Osteocyte (in vitro differentiated cells): ENCODE measurements around the gene PTPN23. TPM values are rescaled to one million over a fixed set of nuclear protein-coding genes. Genes with fewer than 3 reads are reported as not detected.
A peak's percentile ranks its signal among the peaks of the same experiment; 100 is the strongest.

Experiments
- DNase-seq: peaks from one replicate; pipeline ENCODE4 v3.0.0; 2021; ENCODE audit warnings: mixed read lengths; ENCODE audit not compliant: unreplicated experiment; ENCODE audit errors: extremely low spot score
- H3K27ac Mint-ChIP-seq: one replicate; pipeline ENCODE4 v1.8.0; 2021; ENCODE audit warnings: mild to moderate bottlenecking, mixed read lengths; ENCODE audit not compliant: unreplicated experiment
- H3K27me3 Mint-ChIP-seq: one replicate; pipeline ENCODE4 v1.8.0; 2021; ENCODE audit warnings: mixed read lengths; ENCODE audit not compliant: unreplicated experiment
- H3K36me3 Mint-ChIP-seq: one replicate; pipeline ENCODE4 v1.8.0; 2021; ENCODE audit warnings: mixed read lengths; ENCODE audit not compliant: unreplicated experiment
- H3K4me1 Mint-ChIP-seq: one replicate; pipeline ENCODE4 v1.8.0; 2021; ENCODE audit warnings: mixed read lengths; ENCODE audit not compliant: unreplicated experiment
- H3K4me3 Mint-ChIP-seq: one replicate; pipeline ENCODE4 v1.8.0; 2021; ENCODE audit warnings: mild to moderate bottlenecking, moderate library complexity, mixed read lengths; ENCODE audit not compliant: unreplicated experiment
- H3K9me3 Mint-ChIP-seq: one replicate; pipeline ENCODE4 v1.8.0; 2021; ENCODE audit warnings: mixed read lengths; ENCODE audit not compliant: unreplicated experiment
- long read RNA-seq: library from polyadenylated mRNA; unstranded; transcript quantifications from one replicate; pipeline ENCODE4 v2.0.0, GENCODE V29; 2021
- total RNA-seq: library from RNA; stranded (reverse); gene quantifications from 2 replicates; pipeline ENCODE4 v1.2.1, GENCODE V29; 2021
- TF ChIP-seq, protein P1 (sequence below): fragments of 200-600 bp; sonication (generic); IDR thresholded peaks from 2 replicates; pipeline ENCODE4 v1.5.0; 2021; ENCODE audit warnings: antibody characterized with exemption, mild to moderate bottlenecking, moderate library complexity

PTPN23 gene, protein sequence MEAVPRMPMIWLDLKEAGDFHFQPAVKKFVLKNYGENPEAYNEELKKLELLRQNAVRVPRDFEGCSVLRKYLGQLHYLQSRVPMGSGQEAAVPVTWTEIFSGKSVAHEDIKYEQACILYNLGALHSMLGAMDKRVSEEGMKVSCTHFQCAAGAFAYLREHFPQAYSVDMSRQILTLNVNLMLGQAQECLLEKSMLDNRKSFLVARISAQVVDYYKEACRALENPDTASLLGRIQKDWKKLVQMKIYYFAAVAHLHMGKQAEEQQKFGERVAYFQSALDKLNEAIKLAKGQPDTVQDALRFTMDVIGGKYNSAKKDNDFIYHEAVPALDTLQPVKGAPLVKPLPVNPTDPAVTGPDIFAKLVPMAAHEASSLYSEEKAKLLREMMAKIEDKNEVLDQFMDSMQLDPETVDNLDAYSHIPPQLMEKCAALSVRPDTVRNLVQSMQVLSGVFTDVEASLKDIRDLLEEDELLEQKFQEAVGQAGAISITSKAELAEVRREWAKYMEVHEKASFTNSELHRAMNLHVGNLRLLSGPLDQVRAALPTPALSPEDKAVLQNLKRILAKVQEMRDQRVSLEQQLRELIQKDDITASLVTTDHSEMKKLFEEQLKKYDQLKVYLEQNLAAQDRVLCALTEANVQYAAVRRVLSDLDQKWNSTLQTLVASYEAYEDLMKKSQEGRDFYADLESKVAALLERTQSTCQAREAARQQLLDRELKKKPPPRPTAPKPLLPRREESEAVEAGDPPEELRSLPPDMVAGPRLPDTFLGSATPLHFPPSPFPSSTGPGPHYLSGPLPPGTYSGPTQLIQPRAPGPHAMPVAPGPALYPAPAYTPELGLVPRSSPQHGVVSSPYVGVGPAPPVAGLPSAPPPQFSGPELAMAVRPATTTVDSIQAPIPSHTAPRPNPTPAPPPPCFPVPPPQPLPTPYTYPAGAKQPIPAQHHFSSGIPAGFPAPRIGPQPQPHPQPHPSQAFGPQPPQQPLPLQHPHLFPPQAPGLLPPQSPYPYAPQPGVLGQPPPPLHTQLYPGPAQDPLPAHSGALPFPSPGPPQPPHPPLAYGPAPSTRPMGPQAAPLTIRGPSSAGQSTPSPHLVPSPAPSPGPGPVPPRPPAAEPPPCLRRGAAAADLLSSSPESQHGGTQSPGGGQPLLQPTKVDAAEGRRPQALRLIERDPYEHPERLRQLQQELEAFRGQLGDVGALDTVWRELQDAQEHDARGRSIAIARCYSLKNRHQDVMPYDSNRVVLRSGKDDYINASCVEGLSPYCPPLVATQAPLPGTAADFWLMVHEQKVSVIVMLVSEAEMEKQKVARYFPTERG (N-terminal part only)
- 57.7 and 60.8 TPM in 2 replicates for total RNA-seq
- long read RNA-seq = 0 reads

DNA sequence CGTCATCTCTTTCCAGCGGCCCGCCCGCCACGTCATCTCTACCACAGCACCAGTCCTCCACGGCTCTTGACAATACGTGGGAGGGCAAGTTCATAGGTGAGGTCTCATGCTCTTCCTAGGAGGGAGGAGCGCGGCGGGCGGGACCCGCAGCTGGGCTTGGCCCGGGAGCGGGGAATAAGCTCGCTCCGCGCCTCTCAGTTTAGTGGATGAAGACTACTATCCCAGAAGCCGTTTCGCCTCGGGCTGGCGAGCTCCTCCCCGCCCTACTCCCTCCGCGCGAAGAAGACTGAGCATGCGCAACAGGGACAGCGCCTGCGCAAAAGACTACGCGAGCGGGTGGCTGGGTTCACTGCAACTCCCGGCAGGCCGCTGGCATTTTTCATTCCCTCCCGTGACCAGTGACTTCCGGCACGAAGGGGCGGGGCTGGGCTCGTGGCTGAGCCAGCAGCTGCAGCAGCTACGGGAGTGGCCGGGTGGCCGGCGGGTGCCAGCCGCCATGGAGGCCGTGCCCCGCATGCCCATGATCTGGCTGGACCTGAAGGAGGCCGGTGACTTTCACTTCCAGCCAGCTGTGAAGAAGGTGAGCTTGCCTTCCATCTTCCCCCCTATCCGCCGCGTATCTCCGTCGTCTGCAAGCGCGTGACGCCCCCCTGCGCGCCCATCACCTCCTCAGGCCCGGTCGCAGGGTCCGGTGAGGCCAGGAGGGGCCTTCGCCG lies at the start of gene PTPN23:
TSS of gene PTPN23 (plus strand) at position 421 of the 716 bp plus-strand sequence. CDS start at position 497, 76 bp downstream.
- Mint-ChIP-seq H3K27ac (peak within 1 kb of the TSS; percentile 100), H3K9me3 (no peaks in the 10 kb centered on the region), H3K4me1 (peaks cover 37% of the 10 kb centered on the region), H3K36me3 (peaks cover 9% of the 10 kb centered on the region), H3K27me3 (no peaks in the 10 kb centered on the region), H3K4me3 (peak within 1 kb of the TSS; percentile 100)
- DNase-seq = peak; percentile 100
- TF ChIP-seq, protein P1, sequence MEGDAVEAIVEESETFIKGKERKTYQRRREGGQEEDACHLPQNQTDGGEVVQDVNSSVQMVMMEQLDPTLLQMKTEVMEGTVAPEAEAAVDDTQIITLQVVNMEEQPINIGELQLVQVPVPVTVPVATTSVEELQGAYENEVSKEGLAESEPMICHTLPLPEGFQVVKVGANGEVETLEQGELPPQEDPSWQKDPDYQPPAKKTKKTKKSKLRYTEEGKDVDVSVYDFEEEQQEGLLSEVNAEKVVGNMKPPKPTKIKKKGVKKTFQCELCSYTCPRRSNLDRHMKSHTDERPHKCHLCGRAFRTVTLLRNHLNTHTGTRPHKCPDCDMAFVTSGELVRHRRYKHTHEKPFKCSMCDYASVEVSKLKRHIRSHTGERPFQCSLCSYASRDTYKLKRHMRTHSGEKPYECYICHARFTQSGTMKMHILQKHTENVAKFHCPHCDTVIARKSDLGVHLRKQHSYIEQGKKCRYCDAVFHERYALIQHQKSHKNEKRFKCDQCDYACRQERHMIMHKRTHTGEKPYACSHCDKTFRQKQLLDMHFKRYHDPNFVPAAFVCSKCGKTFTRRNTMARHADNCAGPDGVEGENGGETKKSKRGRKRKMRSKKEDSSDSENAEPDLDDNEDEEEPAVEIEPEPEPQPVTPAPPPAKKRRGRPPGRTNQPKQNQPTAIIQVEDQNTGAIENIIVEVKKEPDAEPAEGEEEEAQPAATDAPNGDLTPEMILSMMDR = no peak

DNA sequence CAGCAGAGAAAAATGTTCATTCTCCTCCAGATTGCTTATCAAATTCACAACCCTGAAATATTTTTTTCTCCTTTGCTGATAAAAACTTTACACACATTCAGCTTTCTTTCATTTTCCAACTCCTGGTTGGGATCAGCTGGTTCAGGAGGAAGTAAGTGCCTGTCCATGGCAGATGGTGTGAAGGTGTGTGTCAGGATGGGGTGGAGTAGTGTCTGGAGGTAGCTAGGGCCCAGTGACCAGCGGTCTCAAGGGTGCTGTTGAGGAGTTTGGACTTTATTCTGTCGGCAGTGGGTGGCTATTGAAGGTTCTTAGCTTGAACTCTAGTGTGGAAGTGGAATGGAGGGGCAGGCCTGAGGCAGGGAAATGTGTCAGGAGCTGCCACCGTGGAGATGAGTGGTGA lies 46.9 kb upstream of the PTPN23 start:
- Mint-ChIP-seq H3K4me3 (no peak overlapping the region), H3K27me3 (no peaks in the 10 kb centered on the region), H3K9me3 (no peaks in the 10 kb centered on the region), H3K27ac (no peak overlapping the region), H3K4me1 (no peaks in the 10 kb centered on the region), H3K36me3 (peaks cover 46% of the 10 kb centered on the region)
- TF ChIP-seq, protein P1 = no peak
- no peak for DNase-seq

DNA sequence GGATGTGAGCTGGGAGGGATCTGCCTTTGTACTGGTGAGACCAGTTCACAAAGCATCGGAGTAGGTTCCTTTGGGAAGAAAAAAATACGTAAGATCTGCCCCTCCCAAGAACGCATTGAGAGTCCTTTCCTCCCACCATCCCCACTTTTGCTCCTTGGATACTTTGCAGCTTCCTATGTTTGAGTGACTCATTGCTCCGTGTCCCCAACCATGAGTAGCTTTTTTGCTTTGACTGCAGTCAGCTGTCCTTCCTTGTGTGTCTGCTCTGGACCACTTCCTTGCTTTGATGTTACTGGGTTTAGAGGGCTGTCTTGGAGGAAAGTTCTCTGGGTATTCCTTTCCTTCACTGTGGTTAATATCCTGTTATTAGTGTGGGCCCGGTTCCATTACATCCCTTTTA lies 43.2 kb upstream of the PTPN23 start:
- DNase-seq = no peak
- Mint-ChIP-seq H3K9me3 (no peaks in the 10 kb centered on the region), H3K27me3 (no peaks in the 10 kb centered on the region), H3K27ac (no peak overlapping the region), H3K4me1 (no peaks in the 10 kb centered on the region), H3K4me3 (no peak overlapping the region), H3K36me3 (peaks cover 56% of the 10 kb centered on the region)
- TF ChIP-seq, protein P1 = no peak

DNA sequence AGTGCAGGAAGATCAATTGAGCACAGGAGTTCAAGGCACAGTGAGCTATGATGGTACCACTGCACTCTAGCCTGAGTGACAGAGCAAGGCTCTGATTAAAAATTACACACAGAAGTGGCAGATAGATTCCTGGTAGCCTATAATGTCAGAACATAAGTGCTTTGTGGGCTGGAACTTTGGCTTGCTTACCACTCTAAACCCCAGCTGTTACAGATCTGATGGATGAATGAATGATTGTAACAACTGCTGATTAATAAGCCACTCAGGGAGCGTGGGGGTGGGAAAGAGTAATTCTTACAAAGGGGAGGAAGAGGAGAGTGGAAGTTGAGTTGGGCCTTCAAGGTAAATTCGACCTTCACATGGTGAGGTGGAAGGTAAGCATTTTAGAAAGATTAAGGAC lies 40.9 kb upstream of the PTPN23 start:
- H3K4me1 Mint-ChIP-seq = no peaks in the 10 kb centered on the region
- no peaks in the 10 kb centered on the region for H3K27me3 Mint-ChIP-seq
- no peak overlapping the region for H3K27ac Mint-ChIP-seq
- no peaks in the 10 kb centered on the region for H3K9me3 Mint-ChIP-seq
- peaks cover 58% of the 10 kb centered on the region for H3K36me3 Mint-ChIP-seq
- TF ChIP-seq, protein P1 = no peak
- no peak for DNase-seq
- H3K4me3 Mint-ChIP-seq = no peak overlapping the region
